ENCODE measurements around the gene IL16.

GRCh38 chr15:81308260-81308659 lies 111.6 kb downstream of the IL16 start:
- no peak for TF ChIP-seq CTCF (IDR thresholded peaks at IDR 0.05)
- TF ChIP-seq POLR2A (IDR thresholded peaks at IDR 0.05) = no peak

Data from breast epithelium (tissue), 3 donors.